AG20443 (cell line): ENCODE measurements around the gene NRG3.

Source experiments
- DNase-seq: peaks from one replicate; pipeline ENCODE4 v3.0.0; 2012; ENCODE audit warnings: low spot score, mixed read lengths

NRG3 gene

DNA sequence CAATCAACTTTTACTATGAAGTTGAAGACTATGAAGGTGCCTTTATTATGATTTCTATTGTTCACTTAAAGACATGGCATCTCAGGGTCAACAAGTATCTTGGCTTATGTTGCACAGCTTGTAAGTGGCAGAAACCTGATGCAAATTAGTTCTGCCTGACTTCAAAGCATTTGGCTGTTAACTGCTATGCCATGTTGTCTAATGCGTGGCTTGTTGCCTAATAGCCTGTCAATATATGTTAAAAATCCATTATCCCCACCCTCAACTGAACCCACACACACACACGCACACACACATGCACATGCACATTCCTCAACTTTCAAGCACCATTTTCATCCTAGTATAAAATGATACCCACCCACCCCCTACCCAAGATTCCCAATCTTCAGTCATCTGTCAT lies 217.1 kb downstream of the NRG3 start:
- DNase-seq: no peak

- no peak for DNase-seq
These were observed 249.7 kb downstream of the NRG3 start for GRCh38 chr10:82124713-82125112.

GRCh38 chr10:82128527-82128926 lies 253.5 kb downstream of the NRG3 start:
- DNase-seq: no peak

DNA sequence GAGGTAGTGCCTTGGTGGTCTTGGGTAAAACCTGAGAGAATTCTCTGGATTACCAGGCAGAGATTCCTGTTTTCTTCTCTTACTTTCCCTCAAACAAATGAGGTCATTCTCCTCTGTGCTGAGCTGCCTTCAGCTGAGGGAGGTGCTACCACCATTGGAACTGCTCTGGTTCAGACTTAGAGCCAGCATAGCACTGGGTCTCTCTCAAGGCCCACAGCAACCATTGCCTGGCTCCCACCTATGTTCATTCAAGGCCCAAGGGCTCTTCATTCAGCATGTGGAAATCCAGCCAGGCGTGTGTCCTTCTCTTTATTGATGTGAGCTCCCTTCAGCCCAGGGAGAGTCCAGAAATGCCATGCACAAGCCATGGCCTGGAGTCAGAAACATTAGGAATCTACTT lies 261.1 kb downstream of the NRG3 start:
- DNase-seq: no peak

- no peak for DNase-seq
These were observed 269.2 kb downstream of the NRG3 start for GRCh38 chr10:82144153-82144552.

GRCh38 chr10:82148764-82149163 lies 273.8 kb downstream of the NRG3 start:
- no peak for DNase-seq

- no peak for DNase-seq
These were observed 274.7 kb downstream of the NRG3 start for GRCh38 chr10:82149674-82150073.

- DNase-seq: no peak
These were observed 275.3 kb downstream of the NRG3 start for GRCh38 chr10:82150123-82150900.

DNA sequence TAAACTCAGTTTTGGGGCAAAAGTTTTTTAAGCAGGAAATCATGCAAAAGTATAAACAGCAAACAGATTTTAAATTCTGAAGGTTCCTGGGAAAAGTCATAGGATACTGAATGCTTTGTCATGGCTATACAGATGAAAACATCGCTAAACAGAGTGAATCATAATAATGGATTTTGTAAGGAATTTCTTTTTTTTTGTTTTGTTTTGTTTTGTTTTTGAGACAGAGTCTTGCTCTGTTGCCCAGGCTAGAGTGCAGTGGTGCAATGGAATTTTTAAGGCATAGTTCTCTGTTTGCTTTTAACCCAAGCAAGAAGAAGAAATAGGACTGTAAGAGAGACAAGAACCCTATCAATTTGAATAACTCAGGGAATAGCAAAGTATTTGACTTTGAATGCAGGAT lies 285.3 kb downstream of the NRG3 start:
- no peak for DNase-seq

GRCh38 chr10:82161264-82161663 lies 286.3 kb downstream of the NRG3 start:
- DNase-seq: no peak

GRCh38 chr10:82162549-82163195 lies 287.7 kb downstream of the NRG3 start:
- no peak for DNase-seq

GRCh38 chr10:82171899-82172298 lies 296.9 kb downstream of the NRG3 start:
- DNase-seq: no peak

DNA sequence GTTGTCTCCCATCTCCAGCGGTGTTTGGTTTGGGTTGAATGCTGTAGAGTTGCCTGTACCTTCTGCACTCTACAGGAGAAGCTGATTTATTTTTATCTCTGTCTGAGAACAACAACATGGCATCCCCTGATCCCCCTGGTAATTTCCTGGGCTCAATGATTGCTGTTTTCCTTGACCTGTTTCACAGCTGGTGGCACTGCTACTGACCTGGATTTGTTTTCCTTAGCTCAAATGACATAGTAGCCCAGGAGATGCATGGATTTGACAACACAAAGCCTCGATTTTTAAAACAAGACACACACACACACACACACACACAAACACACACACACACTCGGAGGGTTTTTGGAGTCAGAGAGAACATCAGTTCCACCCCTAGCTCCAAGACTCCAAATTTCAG lies 301.6 kb downstream of the NRG3 start:
- no peak for DNase-seq

GRCh38 chr10:82190432-82191260 lies 315.7 kb downstream of the NRG3 start:
- DNase-seq: no peak

GRCh38 chr10:82191653-82192052 lies 316.7 kb downstream of the NRG3 start:
- DNase-seq: no peak

DNA sequence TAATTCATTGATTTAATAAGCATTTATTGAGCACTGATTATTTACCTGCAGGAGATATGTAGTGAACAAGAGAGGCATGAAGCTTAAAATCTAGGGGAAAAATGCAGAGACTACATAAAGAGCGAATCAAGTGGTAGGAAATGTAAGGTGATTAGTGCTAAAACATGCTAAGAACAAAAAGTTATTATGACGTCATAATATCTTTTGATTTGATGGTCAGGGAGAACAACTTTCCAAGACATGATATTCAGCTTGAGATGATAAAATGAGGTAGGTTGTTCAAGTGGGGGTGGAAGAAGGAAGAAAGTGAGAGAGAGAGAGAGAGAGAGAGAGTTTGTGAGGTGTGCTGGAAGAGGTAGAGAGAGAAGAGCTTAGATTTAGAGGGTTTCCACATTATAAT lies 317.7 kb downstream of the NRG3 start:
- no peak for DNase-seq

GRCh38 chr10:82194419-82194818 lies 319.4 kb downstream of the NRG3 start:
- DNase-seq: no peak

DNA sequence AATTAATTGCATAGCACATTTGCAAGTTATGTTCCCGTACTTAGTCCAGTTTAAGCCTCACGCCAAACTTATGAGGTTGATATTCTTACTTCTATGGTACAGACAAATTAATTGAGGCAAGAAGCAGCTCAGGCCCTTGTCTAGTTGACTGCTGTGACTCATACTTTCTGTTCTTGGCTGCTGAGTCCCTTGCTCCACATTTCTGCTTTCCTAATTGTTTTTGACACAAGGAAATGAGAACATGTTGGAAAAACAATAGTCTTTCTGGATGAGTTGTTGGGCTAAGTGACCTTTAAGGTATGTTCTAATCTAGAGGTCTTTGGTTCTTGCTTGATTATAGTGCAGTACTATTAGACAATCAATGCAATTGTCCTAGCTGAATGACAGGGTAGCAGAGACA lies 331.8 kb downstream of the NRG3 start:
- no peak for DNase-seq

GRCh38 chr10:82208726-82209125 lies 333.7 kb downstream of the NRG3 start:
- DNase-seq: no peak

DNA sequence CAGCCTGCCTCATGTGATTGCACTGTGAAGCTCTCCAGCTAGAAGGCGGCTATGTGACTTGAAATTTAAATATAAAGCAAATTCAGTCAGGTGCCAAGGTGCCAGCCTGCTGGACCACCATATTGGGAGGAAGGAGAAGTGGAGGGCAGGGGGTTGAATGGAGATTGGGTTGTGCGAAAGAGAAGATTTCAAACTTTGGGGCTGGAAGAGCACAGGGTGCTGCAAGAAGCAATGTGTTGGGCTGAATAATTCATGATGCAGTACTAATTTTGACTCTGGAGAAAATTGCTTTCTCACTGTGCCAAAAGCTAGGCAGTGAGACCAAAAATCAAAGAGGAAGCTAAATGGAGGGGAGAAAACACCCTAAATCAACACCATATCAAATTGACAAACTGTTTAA lies 335.3 kb downstream of the NRG3 start:
- no peak for DNase-seq

DNA sequence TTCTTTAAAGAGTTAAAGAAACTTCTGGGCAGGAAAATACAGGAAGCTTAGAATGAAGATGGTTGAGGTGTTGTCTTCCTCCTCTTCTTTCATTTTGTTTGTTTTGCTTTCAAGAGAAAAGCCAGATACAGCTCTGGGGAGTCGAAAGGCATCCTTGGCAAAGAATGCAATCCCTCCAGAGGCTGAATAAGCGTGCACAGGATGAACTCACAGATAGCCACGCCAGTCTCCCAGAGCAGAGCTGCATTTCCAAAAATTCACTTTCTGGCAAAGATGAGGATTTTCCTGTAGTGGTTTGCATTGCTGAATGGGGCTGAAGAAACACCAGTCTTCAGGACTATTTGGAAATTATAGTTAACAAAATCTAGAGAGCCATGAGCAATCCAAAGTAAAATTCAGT lies 336.4 kb downstream of the NRG3 start:
- DNase-seq: no peak

GRCh38 chr10:82212753-82213152 lies 337.8 kb downstream of the NRG3 start:
- DNase-seq: no peak

- no peak for DNase-seq
These were observed 338.8 kb downstream of the NRG3 start for GRCh38 chr10:82213784-82214183.
